GM21423 (cell line): ENCODE measurements around the gene GIT2.
"Not testable (repeated sequence)": the region's sequence is repeated elsewhere in the genome, so short reads cannot be mapped to it uniquely, and the experiment has no call there.

Experiments
- ATAC-seq: cut with Tn5 transposase; IDR thresholded peaks from one replicate; pipeline ENCODE4 v1.9.1; 2021; ENCODE audit warnings: mild to moderate bottlenecking, moderate library complexity; ENCODE audit not compliant: unreplicated experiment

Gene GIT2

DNA sequence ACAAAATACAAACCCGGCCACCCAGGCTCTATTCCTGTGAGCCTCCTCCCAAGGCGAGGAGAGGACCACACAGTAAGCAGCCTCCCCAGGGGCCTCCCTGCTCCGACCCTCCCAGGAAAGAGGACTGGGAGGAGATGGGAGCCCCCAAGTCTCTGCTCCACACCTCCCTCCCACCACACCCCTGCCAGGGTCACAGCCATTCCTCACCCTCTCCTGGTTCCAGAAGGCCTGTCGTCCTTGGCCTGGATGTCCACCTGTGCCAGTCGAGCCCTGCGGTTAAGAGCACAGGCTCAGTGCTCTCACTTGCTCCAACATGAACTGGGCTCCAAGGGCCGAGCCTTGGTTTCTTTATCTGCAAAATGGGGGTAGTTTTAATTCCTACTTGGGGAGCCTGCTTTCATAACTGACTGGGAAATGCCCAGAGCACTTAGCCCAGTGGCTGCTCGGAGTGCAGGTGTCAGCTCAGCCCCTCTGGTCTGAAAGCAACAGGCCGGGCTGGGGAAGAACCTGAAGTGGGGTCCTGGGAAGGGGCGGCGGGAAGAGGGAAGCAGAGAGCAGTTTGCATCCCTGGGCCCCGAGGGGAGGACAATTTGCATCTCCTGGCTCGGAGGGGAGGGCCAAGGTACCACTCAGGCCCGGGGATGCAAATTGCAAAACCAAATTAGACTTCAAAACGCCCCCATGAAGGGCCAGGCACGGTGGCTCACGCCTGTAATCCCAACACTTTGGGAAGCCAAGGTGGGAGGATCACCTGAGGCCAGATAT is 72.5 kb downstream of the GIT2 start:
- ATAC-seq: no peak

GRCh38 chr12:109923038-109923437 is 73.1 kb downstream of the GIT2 start:
- no peak for ATAC-seq

- no peak for ATAC-seq
Observed at GRCh38 chr12:109921982-109922381, 74.2 kb downstream of the GIT2 start.

DNA sequence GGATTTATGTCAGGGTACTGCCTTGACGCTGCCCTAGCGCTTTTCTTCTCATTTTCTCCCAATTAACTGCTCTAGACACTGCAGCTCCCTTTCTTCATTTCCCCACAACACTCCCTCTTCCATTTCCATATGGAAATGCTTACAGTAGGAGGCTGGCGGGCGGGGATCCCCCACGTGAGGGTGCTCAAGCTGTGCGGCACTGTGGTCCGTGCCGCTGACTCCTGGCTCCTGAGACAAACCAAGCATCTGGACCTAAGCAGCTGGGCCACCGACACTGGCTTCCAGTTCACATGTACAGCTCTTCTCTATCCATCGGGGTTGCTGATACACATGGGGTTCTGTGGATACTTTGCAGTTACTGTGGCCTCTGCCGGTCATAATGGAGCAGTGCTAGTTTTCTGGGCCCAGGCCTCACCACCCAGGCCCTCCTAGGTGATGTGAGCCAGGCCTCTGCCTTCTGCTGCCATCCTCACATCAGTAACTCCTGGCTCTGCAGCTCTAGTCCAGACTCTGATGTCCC is 75.8 kb downstream of the GIT2 start:
- no peak for ATAC-seq

DNA sequence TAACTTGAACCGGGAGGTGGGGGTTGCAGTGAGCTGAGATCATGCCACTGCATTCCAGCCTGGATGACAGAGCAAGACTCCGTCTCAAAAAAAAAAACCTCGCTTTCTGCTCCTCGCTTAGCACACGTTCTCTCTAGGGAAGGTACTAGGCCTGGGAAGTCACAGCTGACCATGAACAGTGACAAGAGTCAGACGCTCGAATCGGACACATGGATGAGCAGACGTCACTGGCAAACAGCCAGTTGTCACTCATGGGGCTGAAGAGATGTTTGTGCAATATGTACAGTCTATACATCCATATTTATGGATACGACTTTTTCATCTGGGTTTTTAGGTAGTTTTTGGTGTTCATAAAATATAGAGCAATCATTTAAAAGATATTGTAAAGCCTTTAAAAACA is 76.7 kb downstream of the GIT2 start:
- no peak for ATAC-seq

DNA sequence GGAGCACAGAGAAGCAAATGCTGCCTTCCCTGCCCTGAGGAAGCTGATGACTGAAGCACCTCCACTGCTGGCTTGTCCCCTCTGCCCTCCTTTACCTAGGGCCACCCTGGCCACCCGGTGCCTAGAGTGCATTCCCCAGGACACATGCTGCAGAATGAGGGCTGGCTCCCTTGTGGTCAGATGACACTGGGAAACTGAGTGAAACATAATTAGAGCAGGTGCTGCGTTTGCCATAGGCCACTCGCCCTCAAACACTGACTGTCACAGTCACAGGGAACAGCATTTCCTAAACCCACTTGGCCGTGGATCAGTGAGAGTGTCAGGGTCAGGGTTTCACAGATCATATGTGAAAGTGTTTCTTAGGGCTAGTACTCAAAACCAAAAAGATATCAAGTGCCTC is 80.1 kb downstream of the GIT2 start:
- no peak for ATAC-seq

DNA sequence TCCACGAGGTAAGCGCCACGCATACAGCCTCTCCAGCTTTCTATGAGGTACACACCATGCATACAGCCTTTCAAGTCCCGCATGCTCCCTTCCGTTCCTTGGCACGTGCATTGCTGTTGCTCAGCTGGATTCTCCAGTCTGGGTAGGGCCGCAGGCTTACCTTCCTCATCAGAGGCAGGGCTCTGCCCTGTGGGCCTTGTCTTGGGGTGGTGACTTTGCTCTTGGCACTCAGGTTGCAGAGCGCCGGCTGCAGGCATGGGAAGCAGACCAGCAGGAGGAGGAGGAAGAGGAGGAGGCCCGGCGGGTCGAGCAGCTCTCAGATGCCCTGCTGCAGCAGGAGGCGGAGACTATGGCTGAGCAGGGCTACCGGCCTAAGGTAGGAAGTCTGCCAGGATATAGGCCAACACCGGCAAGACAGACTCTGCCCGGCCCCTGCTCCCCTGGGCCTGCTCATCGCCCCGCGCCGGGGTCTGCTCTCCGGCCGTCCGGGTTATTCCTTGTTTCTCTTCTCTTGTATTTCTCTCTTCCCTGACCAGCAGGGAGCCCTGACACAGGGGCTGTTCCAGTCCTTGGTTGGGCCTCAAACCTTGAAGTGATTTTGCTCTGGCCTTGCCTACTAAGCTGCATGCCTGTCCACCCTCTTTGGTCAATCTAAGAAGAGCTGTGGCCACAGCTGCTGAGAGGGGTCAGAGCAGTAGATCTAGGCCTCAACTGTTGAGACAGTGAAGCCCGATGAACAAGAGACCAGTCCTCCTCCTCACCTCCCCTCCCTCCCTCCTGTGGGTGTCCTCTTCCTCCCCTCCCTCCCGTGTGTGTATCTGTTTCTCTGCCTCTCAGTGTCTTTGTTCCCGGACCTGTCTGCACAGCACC is 80.8 kb downstream of the GIT2 start:
- no peak for ATAC-seq

GRCh38 chr12:109914461-109914860 is 81.7 kb downstream of the GIT2 start:
- no peak for ATAC-seq

DNA sequence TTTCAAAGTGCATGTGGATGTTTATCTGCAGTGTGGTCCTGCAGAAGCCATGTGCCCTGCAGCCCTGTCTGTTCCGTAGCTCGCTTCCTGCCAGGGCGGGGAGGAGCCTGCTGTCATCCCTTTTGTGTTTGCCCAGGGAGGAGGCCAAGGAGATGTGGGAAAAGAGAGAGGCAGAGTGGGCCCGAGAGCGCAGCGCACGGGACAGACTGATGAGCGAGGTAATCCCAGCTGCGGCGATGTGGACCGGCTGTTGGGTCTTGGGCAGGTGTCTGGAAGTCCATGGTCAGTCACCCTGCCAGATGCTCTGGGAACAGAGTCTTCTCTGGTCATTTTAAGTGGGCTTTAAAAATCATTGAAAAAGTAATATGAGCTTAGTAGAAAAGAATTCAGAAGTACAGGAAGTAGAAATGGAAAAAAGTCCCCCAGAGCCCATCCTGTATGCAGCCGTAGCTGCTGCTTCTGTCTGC is 83.3 kb downstream of the GIT2 start:
- no peak for ATAC-seq

GRCh38 chr12:109910969-109911348 is 85.2 kb downstream of the GIT2 start:
- no peak for ATAC-seq

GRCh38 chr12:109910254-109910968 is 85.8 kb downstream of the GIT2 start:
- no peak for ATAC-seq

GRCh38 chr12:109905301-109905700 is 90.9 kb downstream of the GIT2 start:
- no peak for ATAC-seq

- ATAC-seq: no peak
Observed at GRCh38 chr12:109902891-109903418, 93.2 kb downstream of the GIT2 start.

DNA sequence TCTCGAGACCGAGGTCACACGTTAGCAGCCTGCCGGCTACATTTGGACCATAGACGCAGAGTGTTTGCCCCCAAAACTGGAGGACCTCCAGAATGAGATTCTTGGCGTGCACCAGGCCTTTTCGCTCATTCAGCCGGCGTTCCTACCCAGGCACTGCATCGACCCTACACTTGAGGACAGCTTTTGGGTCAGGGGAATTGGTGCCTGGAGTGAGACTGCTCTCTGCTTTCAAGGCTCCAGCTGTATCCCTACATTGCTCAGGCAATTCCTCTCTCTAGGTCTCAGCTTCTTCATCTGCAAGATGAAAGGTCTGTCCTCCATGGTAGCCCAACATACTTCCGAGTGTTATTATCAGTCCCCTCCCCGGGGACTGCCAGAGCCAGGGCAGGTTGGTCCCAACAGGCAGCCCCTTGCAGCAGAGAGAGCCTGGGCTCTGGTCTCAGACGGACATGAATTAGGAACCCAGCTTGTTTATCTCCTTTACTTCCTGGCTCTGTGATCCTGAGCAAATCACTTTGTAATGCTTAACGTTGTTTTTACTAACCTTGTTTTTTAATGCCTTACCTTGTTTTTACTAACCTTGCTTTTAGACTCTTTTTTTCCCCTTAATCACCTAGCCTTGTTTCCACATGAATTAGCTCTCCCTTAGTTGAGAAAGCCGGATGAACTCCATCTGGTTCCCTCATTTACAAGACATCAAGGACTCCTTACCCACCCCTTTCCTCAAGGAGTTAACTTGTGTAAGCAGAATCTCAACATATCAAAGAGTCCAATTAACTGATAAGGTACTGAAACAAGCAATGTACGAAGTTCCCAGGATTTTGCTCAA is 95.2 kb downstream of the GIT2 start:
- ATAC-seq: no peak

DNA sequence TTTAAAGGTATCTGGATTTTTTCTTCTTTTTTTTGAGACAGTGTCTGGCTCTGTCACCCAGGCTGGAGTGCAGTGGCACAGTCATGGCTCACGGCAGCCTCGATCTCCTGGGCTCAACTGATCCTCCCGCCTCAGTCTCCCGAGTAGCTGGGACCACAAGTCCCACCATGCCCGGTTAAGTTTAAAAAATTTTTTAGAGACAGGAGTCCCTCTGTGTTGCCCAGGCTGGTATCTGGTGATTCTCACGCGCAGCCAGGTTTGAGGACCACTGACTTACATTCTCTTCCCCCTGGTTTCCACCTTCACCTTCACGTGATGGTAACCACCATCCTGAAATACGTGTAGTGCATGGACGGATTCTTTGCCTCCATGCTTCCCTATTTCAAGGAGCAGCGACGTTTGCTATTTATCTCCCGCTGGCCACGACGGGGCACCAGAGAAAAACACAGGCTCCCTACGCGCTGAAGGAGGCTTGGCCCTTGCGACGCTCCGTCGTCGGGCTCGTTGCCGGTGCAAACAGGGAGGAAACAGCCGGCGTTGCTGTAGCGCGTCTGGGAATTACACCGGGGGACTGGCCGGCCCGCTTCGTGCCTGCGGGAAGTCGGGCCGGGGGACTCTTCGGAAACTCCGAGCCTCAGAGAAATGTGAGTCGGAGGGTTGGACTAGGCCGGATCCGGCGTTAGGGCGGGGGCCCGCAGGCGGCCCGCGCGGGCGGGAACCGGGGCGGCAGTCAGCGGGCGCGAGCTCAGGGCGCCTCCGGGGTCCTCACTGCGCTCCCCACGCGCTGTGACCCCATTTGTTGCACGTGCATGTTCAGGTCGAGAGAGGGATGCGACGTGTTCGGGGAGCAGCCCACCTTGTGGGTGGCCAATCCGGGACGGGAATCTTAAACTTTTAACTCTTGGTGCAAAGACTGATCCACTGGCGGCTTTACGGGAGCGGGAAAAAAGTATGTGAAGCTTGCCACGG is 96.1 kb downstream of the GIT2 start, which contains the start of gene TCHP:
Gene TCHP, plus strand, starts transcription at position 492 of the 969 bp plus-strand sequence. CDS start 2,753 bp downstream, outside the sequence.
- ATAC-seq: peak; percentile 72

DNA sequence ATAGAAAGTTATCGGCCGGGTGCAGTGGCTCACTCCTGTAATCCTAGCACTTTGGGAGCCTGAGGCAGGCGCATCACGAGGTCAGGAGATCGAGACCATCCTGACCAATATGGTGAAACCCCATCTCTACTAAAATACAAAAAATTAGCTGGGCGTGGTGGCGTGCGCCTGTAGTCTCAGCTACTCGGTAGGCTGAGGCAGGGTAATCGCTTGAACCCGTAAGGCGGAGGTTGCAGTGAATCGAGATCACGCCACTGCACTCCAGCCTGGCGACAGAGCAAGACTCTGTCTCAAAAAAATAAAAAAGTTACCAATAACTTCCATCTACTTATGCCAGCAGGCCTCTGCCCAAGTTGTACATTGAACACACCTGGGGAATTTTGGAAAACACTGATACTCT is 96.8 kb downstream of the GIT2 start:
- not testable (repeated sequence) for ATAC-seq

DNA sequence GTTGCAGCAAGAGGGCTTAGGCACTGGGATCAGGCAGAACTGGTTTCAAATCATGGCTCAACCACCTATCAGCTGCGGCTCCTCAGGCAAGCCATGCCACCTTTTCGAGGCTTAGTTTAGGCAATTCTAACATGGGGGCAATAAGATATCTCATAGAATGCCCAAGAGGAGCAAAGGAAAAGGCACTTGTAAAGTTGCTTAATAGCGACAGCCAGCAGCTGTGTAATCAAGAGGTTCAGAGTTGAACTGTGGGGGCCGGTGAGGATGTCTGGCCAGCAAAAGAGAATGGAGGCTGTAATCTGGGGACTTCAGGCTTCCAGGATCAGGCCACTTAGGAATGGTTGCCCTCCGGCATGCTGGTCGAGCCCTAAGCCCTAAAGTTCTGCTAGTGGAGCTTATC is 99.1 kb downstream of the GIT2 start:
- ATAC-seq: no peak

DNA sequence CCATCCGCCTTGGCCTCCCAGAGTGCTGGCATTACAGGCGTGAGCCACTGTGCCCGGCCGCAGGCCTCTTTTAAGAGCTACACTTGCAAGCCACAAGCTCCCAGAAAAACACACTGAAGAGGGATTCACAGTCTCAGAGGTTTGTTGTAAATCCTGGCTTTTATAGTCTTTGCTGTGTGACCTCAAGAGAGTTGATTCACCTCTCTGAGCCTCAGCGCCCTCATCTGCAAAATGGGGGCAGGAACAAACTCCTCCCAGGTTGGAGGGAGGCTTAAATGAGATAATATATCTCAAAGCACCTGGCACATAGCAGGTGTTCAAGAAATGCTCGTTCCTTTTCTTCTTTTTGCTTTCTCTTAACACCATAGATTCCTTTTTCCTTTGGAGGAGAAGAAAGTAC is 100.0 kb downstream of the GIT2 start:
- no peak for ATAC-seq

- ATAC-seq: no peak
Observed at GRCh38 chr12:109894939-109895338, 101.2 kb downstream of the GIT2 start.
